NCI-H226 (cell line): ENCODE measurements around the gene DRAM1.
A peak's percentile ranks its signal among the peaks of the same experiment; 100 is the strongest.
"Not testable (repeated sequence)": the region's sequence is repeated elsewhere in the genome, so short reads cannot be mapped to it uniquely, and the experiment has no call there.

Experiments used
- DNase-seq: peaks from one replicate; pipeline ENCODE4 v3.0.0-alpha.2; 2015

Gene DRAM1

DNA sequence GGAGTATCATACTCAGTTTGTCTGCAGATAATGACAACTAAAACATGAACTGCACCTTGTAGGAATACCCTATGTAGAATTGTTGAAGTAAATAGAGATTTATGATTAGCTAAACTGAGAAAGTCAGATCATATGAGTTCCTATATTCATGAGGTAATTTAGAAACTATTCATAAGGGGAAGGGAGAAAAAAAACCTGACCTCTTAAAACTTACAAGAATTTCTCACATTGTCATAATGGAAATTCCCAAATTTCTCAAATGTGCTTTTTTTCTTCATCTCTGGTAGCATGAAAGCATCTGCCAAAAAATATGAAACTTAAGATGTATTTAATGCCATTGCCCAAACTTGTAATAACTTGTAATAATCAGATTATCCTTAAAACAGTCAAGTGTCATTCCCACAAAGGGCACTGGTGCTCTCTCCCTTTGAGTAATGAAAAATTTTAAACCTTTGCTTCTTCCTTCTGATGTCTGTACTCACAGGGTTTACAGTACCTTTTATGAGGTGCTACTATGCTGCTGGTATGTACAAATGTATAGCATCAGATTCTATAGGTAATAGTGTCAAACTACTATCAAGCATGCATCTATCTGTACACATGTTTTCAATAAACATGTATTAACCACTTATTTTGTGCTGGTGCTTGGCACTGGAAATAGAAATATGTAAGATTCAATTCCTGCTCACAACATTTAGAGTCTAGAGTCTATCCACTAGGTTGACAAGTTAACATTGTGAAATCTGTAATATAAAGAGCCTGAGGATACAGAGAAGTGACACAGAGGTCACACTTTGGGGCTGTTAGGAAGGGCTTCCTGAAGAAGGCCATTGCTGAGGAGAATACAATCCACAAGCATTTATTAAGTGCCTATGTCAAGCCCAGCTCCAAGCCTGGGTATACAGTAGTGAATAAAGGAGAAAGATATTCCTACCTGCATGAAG is 17.4 kb upstream of the DRAM1 start:
- peak; percentile 38 for DNase-seq

DNA sequence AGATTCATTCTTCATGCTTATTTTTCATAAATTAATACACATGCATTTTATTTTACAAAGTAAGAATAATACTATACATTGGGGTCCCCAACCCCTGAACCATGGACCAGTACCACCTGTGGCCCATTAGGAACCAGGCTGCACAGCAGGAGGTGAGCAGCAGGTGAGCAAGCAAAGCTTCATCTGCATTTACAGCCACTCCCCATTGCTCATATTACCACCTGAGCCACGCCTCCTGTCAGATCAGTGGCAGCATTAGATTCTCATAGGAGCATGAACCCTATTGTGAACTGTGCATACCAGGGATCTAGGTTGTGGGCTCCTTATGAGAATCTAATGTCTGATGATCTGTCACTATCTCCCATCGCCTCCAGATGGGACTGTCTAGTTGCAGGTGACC is 15.7 kb upstream of the DRAM1 start:
- DNase-seq = not testable (repeated sequence)

DNA sequence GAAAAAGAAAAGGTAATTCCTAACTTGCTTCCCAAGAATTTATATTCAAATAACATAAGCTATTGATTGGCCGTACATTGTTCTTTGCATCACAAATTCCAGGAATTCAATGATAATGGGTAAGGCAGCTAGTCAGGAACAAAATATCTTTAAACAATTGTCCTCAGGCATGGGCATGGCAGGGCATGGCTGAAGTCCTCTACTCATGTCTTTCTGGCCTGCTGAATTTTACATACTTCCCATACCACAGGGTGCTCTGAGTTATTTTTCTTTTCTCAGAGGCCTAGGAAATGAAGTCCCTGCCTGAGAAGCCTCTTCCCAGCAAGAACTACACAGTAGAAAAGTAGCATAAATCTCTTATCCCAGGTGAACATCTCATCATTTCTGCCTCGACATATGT is 15.1 kb upstream of the DRAM1 start:
- no peak for DNase-seq

DNA sequence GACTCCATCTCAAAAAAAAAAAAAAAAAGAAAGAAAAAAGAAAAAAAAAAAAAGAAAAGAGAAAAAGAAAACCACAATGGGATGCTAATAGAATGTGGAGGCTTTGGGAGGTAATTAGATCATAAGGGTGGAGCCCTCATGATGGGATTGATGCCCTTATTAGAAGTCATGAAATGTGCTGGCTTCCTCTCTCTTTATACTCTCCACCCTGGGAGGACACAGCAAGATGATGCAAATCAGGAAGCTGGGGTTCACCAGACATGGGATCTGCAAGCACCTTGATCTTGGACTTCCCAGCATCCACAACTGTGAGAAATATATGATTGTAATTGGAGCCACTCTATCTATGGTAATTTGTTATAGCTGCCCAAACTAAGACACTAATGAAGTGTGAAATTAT is 13.4 kb upstream of the DRAM1 start:
- no peak for DNase-seq

DNA sequence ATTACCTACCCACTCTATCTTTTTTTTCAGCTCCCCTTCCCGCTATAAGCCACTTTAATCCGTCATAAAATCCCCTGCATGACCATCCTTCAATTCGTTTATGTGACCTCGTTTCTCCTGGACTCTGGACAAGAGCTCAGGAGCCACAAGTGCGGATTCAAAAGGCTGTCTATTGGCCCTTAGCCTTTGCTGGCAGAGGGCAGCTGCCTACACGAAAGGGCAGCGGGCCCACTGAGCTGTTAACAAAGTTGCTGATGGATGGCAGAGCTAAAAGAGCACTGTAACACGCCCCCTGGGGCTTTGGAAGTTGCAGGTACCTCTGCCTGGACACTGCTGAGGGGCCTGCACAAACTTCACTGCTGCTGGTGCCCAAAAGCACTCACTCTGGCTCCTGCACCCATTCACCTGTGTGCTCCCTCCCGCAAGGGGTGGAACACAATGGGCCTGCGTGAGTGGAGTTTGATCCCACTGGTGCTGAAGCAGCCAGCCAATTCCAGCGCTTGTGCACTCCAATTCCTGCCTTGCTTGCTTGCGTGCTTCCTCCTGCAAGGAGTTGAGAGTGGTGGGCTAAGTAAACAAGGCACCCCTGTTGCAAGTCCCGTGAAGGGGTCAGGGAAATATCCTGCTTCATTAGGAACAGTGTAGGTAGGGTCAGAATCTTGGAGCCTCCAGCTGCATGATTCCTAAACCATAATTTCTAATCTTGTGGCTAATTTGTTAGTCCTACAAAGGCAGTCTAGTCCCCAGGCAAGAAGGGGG is 10.6 kb upstream of the DRAM1 start:
- DNase-seq = no peak

DNA sequence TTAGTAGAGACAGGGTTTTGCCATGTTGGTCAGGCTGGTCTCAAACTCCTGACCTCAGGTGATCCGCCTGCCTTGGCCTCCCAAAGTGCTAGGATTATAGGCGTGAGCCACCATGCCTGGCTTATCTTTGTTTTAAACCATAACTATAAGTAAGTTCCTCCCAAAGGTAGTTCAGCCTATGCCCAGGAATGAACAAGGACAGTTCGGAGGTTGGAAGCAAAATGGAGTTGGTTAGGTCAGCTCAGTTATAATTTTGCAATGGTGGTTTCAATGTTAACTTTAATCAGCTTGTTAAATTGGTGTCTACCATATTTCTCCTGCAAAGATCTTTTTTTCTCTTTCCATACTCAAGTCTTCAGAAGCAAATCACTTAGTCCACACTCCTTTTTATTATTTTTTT is 9.8 kb upstream of the DRAM1 start:
- not testable (repeated sequence) for DNase-seq

DNA sequence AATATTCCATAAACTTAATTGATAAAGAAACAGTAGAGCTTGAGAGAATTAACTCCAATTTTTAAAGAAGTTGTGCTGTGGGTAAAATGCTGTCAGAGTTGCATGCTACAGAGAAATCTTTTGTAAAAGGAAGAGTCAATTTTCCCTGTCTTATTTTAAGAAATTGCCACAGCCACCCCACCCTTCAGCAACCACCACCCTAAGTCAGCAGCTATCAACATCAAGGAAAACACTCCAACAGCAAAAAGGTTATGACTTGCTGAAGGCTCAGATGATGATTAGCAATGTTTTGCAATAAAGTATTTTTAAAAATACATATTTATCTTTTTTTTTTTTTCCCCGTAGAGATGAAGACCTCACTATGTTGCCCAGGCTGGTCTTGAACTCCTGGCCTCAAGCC is 6.5 kb upstream of the DRAM1 start:
- DNase-seq = no peak

DNA sequence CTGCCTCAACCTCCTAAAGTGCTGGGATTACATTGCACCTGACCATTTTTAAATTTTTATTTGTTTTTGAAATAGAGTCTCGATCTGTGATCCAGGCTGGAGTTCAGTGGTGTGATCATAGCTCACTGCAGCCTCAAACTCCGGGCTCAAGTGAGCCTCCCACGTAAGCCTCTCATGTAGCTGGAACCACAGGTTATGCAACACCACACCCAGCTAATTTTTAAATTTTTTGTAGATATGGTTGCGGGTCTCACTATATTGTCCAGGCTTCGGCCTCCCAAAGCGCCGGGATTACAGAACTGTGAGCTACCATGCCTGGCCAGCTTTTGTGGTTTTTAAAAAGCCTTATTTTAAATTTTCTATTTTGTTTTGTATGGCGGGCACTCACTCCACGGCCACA is 2.2 kb upstream of the DRAM1 start:
- no peak for DNase-seq

DNA sequence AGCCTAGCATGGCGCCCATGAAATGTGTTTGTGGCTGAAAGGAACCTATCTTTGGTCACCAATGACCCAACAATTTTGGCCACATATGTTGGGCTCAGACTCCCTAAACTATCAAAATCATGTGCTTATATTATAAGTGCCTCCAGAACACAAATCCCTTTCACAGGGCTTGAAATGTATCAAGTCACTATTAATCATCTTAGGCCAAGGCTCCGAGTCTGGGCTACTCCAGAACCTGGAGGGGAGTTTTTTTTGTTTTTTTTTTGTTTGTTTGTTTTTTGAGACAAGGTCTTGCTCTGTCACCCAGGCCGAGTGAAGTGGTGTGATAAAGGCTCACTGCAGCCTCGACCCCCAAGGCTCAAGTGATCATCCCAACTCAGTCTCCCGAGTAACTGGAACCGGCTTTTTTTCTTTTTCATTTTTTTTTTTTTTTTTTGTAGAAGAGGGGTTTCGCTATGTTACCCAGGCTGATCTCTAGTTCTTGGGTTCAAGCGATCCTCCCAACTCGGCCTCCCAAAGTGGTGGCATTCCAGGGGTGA is 989 bp upstream of the DRAM1 start:
- no peak for DNase-seq

DNA sequence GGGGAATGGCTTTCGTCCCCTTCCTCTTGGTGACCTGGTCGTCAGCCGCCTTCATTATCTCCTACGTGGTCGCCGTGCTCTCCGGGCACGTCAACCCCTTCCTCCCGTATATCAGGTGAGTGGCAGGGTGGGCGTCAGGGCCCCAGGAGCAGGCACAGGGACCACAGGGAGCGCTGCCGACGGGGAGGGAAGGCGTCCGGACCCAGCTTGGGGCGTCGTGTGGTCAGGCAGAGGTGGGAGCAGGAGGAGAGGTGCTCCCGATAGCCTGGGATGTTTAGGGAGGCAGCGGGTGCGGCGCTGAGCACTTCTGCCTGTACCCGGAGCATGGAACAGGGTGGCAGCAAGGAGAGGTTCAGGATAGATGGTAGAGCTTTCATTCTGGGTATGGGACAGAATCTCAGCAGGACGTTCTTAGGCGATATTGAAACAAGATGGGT is 444 bp downstream of the DRAM1 start:
- DNase-seq = peak; percentile 24

DNA sequence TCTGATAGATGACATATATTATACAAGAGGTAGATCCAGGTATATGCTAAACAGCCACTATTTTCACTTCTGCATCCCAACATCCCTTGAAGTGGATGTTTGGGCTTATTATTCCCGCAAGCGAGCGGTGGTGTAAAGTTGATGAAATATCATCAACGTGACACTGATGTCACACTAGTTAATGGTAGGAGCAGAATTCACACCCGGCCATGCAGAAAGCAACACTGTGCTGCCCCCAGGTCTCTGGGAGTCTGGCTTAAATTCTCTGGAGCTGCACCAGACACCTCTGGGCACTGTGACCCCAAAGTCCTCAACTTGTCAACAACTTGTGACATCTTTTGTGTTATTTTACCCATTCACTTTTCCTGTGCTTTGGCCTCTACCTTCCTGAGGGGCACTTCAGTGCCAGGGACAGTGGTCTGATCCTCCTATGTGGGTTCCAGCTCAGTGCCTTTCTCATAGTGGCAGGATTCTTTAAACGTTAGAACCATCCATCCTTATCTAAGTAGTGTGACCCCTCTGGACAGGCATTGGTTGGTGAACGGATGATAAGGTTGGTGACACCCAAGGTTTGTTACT is 952 bp downstream of the DRAM1 start:
- no peak for DNase-seq

DNA sequence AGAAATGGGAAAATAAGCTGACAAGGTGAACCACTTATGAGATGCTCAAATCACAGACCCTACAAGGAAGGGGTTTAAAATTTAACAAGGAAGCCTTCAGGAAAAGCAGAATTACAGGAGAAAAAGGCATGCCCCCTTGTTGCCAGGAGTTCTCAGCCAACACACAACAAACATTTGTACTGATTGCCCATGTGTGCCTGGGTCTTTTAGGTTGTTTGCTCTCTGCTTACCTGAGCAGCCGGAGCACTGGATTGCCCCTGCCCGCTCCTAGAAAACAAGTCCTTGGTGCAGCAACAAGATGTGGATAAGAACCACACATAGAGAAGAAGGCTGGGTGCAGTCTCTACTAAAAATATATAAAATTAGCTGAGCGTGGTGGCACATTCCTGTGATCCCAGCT is 3.4 kb downstream of the DRAM1 start:
- DNase-seq = no peak

DNA sequence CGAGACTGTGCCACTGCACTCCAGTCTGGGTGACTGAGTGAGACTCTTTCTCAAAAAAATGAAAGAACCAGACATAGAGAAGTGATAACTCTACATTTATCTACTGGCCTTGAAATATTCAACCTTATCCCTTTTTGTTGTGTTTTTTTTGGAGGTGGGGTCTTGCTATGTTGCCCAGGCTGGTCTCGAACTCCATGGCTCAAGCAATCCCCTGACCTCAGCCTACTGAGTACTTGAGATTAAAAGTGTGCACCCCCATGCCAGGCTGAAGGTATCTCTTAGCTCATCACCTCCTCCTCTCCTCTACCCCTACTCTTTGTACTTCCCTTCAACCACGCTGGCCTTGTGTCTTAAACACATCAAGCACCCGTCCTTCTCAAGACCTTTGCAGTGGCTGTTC is 3.8 kb downstream of the DRAM1 start:
- DNase-seq = no peak

DNA sequence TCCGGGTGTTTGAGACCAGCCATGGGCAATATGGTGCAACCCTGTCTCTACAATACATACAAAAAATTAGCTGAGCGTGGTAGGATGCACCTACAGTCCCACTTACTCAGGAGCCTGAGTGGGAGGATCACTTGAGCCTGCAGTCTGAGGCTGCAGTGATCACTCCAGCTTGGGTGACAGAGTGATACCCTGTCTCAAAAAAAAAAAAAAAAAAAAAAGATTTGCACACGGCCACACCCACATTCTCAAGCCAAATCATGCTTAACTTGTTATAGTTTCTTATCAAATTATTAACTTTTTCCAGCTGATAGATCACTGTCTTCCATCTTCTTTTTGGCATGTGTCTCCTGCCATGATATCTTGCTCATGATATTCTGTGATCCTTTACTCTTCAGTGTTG is 6.8 kb downstream of the DRAM1 start:
- DNase-seq = no peak

DNA sequence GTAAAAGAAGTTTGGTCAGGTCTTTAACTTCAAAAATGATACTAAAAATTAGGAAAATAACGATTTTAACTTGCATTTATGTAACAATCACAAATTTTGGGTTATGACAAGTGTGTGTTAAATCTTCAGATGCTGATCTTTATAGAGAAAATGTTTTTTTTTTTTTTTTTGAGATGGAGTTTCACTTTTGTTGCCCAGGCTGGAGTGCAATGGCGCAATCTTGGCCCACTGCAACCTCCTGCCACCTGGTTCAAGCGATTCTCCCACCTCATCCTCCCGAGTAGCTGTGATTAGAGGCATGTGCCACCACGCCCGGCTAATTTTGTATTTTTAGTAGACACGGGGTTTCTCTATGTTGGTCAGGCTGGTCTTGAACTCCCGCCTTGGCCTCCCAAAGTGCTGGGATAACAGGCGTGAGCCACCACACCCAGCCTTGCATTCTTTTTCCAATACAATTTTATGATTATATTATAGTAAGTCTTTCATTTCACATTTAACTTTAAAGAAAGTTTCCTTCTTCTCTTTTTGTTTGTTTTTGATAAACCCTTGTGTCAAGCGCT is 7.5 kb downstream of the DRAM1 start:
- not testable (repeated sequence) for DNase-seq

DNA sequence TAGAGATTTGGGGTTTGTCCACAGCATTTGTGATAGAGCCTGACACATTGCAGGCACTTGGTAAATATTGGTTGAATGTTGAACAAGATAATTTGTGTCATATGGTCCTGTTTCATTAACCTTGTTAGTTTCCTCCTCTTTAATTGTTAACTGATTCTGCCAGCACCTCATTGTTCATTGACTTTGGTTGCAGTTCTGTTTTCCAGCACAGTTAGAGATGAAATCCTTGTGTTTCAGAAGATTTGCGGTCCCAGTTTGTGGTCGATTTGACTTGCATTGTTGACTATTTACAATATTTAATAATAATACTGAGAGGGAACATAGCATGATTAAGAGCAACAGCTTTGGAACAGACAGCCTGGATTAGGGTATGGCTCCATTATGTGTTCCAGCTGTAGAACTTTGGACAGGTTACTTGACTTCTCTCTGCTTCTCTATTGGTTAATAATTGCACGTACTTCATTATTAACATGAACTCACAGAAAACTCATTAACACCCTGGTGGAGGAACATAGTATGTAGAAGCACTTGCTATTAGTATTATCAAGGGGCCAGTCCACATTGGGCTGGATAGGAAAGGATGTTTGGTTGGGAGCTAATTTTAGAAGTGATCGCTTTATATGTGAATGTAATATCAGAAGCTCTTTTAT is 8.7 kb downstream of the DRAM1 start:
- no peak for DNase-seq

DNA sequence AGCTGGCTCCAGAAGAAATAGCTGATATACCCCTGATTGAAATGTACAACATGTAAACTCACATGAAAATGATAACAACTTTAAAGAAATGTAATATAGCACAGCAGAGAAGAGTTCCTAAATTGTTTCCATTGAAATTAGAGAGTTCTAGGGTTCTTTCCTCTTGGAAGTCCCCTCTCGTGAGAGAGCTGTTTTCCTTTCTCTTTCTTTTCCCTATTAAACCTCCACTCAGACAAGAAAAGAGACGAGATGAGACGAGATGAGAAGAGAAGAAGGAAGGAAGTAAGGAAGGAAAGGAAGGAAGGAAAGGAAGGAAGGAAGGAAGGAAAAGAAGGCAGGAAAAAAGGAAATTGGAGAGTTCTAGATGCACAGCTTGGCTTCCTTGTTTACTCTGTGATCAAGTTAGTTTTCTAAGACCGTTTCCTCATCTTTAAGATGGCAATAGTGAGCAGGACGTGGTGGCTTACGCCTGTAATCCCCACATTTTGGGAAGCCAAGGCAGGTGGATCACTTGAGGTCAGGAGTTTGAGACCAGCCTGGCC is 11.9 kb downstream of the DRAM1 start:
- DNase-seq = no peak

DNA sequence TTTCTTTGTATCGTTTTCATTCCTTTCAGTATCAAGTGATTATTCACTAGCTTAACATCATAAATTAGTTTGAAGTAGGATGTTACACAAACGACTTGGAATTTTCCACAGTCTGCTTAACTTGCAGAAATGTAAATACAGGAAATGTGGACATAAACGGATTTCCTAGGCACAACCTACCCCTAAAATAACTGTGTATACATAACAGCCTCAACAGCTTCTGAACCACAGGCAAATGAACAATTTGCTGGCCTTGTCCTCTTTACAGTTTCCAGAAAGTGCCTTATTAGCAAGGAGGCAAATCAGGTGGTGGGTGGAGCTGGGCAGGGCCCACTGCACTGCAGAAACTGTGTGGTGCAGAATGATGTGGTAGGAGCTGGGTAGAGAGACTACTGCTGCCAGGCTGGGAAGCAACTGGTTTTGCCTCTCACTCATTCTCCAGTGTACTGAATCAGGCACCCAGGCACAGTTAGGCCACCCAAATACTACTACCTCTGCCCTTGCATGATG is 14.1 kb downstream of the DRAM1 start:
- peak; percentile 41 for DNase-seq

DNA sequence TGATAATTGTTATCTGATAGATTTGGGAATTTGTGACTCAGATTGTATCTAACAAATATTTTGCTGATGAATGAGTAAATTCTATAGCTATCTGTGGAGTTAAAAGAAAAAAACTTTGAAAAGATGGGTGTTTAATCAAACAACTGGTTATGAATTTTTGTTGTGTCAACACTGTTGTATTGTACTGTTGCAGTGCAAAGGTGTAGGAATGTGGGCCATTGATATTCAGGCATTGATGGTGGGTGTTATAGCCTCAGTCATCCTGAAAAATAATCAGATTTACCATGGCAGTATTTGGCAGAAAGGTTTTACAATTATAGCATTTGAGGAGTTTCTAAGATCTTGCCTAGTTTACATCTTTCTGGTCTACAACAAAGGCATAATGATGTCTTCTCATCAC is 15.4 kb downstream of the DRAM1 start:
- no peak for DNase-seq

DNA sequence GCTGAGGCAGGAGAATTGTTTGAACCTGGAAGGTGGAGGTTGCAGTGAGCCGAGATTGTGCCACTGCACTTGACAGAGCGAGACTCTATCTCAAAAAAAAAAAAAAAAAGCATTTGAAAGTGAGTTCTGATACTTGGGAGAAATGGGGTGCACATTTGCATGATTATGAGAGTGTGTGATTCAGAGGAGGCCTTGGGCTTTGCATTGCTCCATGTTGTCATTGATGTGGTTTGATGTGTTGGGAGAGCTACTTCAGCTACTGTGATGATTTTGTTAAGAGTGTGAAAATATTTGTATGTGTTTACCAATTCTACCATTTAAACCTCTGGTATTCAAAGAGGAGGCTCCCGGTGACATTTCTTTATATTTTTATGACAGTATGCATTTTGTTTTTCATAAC is 24.4 kb downstream of the DRAM1 start:
- DNase-seq = no peak

DNA sequence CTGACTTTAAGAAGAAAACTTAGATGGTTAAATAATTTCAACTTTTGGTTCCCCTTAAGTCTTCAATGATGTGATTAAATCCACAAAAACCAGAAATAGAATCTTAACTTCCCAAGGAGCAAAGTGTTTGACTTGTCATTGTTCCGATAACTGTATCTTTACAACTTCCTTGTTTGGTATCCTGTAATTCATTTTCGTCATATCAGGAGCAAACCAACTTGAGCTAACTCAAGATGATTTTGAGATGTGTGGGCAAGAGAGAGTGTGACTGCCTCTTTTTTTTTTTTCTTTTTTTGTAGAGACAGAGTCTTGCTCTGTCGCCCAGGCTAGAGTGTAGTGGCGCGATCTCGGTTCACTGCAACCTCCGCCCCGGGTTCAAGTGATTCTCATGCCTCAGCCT is 25.3 kb downstream of the DRAM1 start:
- DNase-seq = no peak

DNA sequence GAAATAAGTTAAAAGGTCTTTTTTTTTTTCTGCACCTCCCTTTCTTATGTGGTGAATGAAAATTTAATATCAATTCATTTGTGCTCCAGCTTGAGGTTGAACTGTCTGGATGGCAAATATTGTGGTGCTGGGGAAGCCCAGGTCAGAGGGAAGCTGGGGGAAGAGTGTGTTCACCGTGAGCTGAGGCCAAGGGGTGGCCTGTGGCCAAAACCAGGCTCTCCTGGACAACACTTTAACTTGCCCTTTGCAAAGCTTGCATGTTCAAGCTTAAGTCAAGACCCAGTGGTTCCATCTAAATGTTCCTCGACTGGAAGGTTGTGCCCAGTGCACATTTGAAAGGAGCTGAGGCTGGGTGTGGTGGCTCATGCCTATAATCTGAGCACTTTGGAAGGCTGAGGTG is 28.8 kb downstream of the DRAM1 start:
- DNase-seq = no peak
